Stimulated activated CD8-positive, alpha-beta memory T cell treated with anti-CD3 and anti-CD28 coated beads, Interleukin-4, amount 100 ng/mL, for 48 hours (primary cell): ENCODE results near the gene NRG3.
"Not testable (repeated sequence)": the region's sequence is repeated elsewhere in the genome, so short reads cannot be mapped to it uniquely, and the experiment has no call there.

Source experiments
- DNase-seq: peaks from one replicate; pipeline ENCODE4 v3.0.0-alpha.2; 2020

Gene NRG3

DNA sequence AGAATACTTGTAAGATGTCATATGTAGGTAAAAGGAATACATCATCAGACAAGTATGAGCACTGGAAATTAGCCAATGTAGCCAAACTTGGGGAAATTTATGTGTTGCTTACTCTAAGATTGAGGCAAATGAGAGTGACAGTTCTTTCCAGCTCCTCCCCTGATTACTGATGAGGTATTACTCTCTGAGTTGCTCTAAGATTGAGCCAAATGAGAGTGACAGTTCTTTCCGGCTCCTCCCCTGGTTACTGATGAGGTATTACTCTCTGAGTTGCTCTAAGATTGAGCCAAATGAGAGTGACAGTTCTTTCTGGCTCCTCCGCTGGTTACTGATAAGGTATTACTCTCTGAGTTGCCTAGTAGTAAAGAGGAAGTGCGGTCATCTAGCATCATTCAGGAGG, 435.8 kb downstream of the NRG3 start:
- DNase-seq, result no peak

GRCh38 chr10:82313401-82313800, 438.4 kb downstream of the NRG3 start:
- DNase-seq, result no peak

DNA sequence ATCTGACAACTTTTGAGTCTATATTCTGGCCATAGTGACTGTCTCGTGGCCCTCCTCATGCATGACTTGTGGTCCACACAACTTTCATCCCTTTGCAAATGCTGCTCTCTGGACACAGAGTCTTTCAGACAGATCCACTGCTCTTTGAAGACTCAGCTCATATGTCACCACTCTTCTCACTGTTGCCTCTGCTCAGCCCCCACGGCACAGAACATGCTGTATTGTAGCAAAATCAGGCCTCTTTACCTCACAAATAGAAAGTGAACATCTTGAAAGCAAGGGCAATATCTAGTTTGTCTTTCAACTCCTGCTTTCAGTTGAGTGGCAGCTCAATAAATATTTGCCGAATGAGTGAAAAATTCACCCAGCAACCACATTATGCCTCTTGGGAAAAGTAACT, 443.5 kb downstream of the NRG3 start:
- no peak for DNase-seq

GRCh38 chr10:82319074-82319473, 444.1 kb downstream of the NRG3 start:
- no peak for DNase-seq

DNA sequence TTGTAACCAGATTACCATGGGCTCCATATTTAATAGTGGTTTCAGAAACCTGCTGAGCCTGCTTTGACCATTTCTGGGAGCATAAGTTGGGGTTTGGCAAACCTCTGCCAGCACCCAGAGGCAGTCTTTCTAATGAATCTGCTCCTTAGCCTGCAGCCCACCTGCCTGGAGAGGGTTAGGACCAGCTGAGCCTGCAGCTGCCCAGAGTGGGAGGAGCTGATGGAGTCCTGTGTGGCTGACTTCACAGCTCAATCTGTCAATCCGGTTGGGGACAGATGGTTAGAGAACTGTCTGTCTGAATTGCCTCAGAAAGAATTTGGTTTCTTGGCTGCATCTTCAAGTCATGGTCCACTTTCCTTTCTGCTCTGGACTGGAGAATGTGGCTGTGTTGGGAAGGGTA, 444.6 kb downstream of the NRG3 start:
- no peak for DNase-seq

- no peak for DNase-seq
Measured at GRCh38 chr10:82321724-82322123, 446.7 kb downstream of the NRG3 start.

GRCh38 chr10:82331716-82332115, 456.7 kb downstream of the NRG3 start:
- no peak for DNase-seq

- DNase-seq, result no peak
Measured at GRCh38 chr10:82335831-82336230, 460.8 kb downstream of the NRG3 start.

DNA sequence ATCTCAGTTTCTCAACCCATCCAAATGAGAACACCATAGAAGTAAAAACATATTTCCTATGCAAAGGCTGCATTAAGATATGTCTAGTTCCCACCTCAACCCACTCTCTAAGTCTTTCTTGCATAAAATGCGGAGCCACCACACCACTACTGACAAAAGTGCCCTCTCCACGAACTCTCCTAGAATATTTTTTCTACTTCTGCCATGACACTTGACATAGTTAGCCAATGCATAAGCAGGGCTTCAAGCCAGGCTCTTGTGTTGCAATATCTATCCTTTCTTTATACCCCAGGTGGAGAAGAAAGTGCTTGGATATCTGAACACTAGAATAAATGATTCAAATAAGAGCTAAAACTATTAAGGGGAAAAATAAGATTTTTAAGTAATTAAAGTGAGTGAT, 465.2 kb downstream of the NRG3 start:
- DNase-seq, result no peak

DNA sequence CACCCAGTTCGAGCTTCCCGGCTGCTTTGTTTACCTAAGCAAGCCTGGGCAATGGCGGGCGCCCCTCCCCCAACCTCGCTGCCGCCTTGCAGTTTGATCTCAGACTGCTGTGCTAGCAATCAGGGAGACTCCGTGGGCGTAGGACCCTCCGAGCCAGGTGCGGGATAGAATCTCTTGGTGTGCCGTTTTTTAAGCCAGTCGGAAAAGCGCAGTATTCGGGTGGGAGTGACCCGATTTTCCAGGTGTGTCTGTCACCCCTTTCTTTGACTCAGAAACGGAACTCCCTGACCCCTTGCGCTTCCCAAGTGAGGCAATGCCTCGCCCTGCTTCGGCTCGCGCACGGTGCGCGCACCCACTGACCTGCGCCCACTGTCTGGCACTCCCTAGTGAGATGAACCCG, 474.6 kb downstream of the NRG3 start:
- not testable (repeated sequence) for DNase-seq

DNA sequence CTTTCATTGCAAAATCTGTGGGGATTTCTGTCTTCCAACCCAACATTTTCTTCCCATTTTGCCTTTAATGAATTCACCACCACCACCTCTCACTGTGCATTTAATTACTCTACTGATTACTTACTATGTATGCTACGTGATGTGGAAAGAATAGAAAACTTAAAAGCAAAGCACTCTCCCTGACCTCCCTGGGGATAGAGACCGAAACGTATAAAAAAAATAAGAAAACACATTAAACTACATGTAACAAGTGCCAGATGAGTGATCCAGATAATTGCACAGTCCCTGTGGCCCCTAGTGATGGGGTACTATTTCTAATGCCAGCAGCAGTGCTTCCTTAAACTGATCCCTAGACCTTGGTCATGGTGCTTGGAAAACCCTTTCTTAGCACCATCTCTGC, 478.4 kb downstream of the NRG3 start:
- no peak for DNase-seq

- no peak for DNase-seq
Measured at GRCh38 chr10:82358486-82359099, 483.6 kb downstream of the NRG3 start.

DNA sequence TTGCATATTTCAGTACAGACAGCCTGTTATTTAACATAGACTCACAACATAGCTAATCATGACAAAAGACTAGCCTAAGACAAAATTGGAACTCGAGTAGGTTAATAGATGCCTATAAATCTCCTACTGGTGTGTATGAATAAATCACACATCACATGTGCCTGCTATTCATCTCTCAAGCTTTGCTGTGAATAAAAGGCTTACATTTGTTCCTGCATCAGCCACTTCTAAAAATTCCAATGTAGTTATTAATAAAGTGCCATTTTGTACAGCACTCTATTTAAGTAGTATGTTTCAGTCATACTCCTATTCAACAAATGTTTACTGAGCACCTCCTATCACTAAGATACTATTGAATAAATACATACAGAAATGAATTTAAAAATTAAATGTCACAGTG, 486.3 kb downstream of the NRG3 start:
- DNase-seq, result no peak

- DNase-seq, result no peak
Measured at GRCh38 chr10:82377608-82378007, 502.6 kb downstream of the NRG3 start.

GRCh38 chr10:82378146-82378545, 503.2 kb downstream of the NRG3 start:
- DNase-seq, result no peak

DNA sequence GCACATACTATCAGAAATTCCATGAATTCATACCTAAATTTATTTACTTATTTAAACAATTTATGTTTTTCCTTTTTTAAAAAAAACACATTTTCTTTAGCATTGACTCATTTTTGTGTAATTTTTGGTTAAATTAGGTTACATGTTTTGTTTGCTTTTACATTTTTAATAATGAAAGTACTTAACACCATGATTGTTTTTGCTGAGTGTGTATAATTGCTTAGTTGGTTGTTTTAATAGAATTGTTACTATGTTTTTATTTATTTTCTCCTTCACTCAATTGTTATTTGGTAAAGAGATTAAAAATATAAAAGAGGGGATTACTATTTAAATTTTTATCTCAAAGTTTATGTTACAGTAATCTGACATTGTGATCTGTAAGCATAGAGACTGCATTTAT, 508.4 kb downstream of the NRG3 start:
- no peak for DNase-seq

GRCh38 chr10:82390866-82391658, 516.1 kb downstream of the NRG3 start:
- DNase-seq, result no peak

DNA sequence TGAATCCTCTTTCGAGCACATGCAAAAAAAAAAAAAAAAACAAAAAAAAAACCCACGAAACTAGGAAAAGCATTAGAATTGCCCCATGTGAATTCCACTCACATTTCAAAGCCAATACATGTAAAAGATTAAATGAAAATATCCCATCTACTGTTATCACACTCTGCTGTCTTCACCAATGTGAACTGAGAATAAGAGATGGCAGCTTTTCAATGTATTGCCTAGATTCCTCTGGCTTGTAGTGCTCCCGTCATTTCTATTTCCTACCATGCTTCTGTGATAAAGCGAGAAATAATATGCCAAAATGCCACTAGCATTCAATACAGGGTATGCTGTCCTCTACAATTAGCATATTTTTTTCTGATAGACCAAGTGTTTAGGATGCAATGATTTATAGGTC, 517.0 kb downstream of the NRG3 start:
- no peak for DNase-seq

DNA sequence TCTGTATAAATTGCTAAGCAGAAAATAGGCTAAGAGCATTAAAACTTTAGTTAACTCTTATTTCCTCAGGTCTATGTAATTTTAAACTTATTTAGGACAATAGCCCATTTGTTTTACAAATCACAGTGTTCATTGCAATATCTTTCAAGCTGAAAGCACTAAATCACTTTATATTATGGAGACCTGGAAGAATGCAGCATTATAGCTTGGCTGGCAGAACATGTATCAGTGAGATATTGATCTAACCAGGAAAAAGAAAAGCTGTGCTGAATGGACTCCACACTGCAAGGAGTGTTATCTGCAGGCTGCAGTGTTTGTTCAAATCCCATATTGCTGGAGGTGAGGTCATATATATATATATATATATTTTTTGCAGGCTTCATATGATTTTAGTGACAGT, 517.5 kb downstream of the NRG3 start:
- no peak for DNase-seq

DNA sequence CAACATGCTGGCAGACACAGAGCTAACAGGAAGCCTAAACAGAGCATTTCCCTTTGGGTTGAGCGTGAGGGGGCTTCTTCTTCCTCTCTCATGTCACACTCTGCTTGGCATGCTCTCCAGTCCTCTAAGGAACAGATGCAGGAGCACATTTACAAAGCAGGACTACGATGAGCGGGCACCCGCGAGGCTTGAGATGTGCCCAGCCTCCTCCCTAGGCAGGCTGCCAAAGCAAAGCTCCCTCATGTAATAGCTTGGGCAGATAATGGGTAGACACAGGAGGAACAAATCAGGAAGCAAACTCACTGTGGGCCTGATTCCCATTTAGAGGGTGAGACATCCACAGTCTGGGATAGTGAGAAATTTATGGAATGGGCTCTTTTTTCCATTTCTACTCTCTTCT, 519.1 kb downstream of the NRG3 start:
- DNase-seq, result no peak

DNA sequence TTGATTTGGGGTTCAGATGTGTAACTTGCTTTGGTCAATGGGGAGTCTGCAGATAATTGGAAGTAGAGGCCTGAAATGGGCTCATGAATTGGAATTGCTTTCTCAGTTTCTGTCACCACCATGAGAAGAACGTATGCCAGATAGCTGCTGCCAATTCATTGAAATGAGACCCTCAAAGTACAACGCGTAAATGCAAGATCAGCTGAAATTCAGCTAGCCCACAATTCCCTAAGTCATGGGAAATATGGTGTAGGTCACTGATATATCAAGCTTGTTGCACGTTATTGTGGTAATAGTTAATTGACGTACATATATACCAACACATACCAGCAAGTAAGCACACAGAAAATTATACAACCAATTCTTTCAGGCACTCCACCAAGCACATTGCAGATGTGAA, 520.0 kb downstream of the NRG3 start:
- DNase-seq, result no peak

DNA sequence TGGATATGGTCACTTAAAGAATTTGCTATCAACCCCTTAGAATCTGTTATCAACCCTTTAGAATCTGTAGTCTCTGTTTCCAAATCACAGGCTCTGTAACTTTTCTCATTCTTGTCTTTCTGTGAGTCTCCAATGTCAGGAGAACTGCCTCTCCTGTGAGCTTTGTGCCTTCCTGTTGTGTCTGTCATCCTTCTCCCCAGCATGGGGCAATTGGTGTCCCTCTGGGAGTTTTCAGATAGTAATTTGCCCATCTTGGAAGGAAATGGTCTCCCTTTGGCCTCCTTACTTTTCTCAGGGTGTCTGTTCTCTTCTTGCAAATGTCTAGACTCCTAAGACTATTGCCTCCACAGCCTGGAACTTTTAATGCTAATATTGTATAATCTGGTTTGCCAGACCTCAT, 521.9 kb downstream of the NRG3 start:
- no peak for DNase-seq

GRCh38 chr10:82397854-82398253, 522.9 kb downstream of the NRG3 start:
- DNase-seq, result no peak

- no peak for DNase-seq
Measured at GRCh38 chr10:82399850-82400249, 524.9 kb downstream of the NRG3 start.

DNA sequence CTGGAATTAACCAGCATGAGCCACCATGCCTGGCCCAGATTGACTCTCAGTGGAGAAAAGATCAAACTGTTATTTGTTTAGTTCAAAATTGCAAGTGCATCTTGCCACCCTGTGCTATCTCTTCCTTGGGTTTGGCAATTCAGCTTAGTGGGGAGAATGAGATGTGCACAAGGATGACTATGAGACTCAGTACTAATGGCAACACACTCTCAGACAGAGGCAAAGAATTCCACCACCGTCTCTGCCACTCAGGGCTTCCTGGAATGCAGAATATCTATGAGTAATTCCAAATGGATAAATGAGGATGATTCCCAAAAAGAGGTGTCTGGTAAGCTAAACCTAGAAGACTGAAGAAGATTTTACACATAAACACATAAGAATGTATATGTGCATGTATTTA, 525.8 kb downstream of the NRG3 start:
- DNase-seq, result no peak
